Mesothelial cell of epicardium (in vitro differentiated cells): Measurements from ENCODE around the gene FER1L5. TPM values are rescaled to one million over a fixed set of nuclear protein-coding genes. Genes with fewer than 3 reads are reported as not detected.

Experiments
- DNase-seq, 2 experiments: peaks; one replicate each; pipeline ENCODE4 v3.0.0; 2021; ENCODE audit warnings: low spot score in 2 of 2; ENCODE audit not compliant: unreplicated experiment in 2 of 2
- H3K27ac Mint-ChIP-seq: 2 replicates; pipeline ENCODE4 v1.8.0; 2021; ENCODE audit warnings: mixed read lengths
- H3K27me3 Mint-ChIP-seq: 2 replicates; pipeline ENCODE4 v1.8.0; 2021; ENCODE audit warnings: low read depth, mixed read lengths
- H3K36me3 Mint-ChIP-seq: 2 replicates; pipeline ENCODE4 v1.8.0; 2021; ENCODE audit warnings: mixed read lengths
- H3K4me1 Mint-ChIP-seq: 2 replicates; pipeline ENCODE4 v1.8.0; 2021; ENCODE audit warnings: mixed read lengths
- H3K4me3 Mint-ChIP-seq: 2 replicates; pipeline ENCODE4 v1.8.0; 2021; ENCODE audit warnings: mild to moderate bottlenecking, moderate library complexity, mixed read lengths
- H3K9me3 Mint-ChIP-seq: 2 replicates; pipeline ENCODE4 v1.8.0; 2021; ENCODE audit warnings: mixed read lengths
- CTCF ChIP-seq: fragments of 200-600 bp; sonication (generic); IDR thresholded peaks from one replicate; pipeline ENCODE4 v1.5.0; 2021; ENCODE audit warnings: antibody characterized with exemption; ENCODE audit not compliant: unreplicated experiment
- total RNA-seq: library from RNA; stranded (reverse); gene quantifications from 3 replicates; pipeline ENCODE4 v1.2.1, GENCODE V29; 2021

The FER1L5 gene
- total RNA-seq, 1 donor from 2014 or later = 1.1 TPM

GRCh38 chr2:96637385-96638143, 5.0 kb upstream of the FER1L5 start:
- H3K4me3 Mint-ChIP-seq = peak overlapping the region; percentile 92
- peak in 1 of 2 experiments; percentile 43 for DNase-seq
- no peaks in the 10 kb centered on the region for H3K27me3 Mint-ChIP-seq
- peaks cover 9% of the 10 kb centered on the region for H3K36me3 Mint-ChIP-seq
- H3K4me1 Mint-ChIP-seq = peaks cover 32% of the 10 kb centered on the region
- no peaks in the 10 kb centered on the region for H3K9me3 Mint-ChIP-seq
- peak overlapping the region; percentile 96 for H3K27ac Mint-ChIP-seq
- TF ChIP-seq CTCF = no peak

- Mint-ChIP-seq H3K4me3 (peak within 1 kb of the TSS; percentile 92), H3K27me3 (no peaks in the 10 kb centered on the region), H3K9me3 (no peaks in the 10 kb centered on the region), H3K36me3 (peaks cover 9% of the 10 kb centered on the region), H3K27ac (peak within 1 kb of the TSS; percentile 96), H3K4me1 (peaks cover 36% of the 10 kb centered on the region)
- no peak for TF ChIP-seq CTCF
- peak; percentile 85 to 95 for DNase-seq
Measured at GRCh38 chr2:96638144-96639121, 4.1 kb upstream of the FER1L5 start, which contains the start of gene KANSL3. KANSL3 (minus strand) TSS chr2:96638312; CDS start chr2:96637135, 1,177 bp downstream.

- Mint-ChIP-seq H3K4me3 (no peak overlapping the region), H3K4me1 (peaks cover 4% of the 10 kb centered on the region), H3K27ac (no peak overlapping the region), H3K36me3 (no peaks in the 10 kb centered on the region), H3K9me3 (peaks cover 3% of the 10 kb centered on the region), H3K27me3 (peaks cover 3% of the 10 kb centered on the region)
- no peak for TF ChIP-seq CTCF
- no peak for DNase-seq
Measured at GRCh38 chr2:96647681-96648080, 5.1 kb downstream of the FER1L5 start.

- H3K4me3 Mint-ChIP-seq = no peak overlapping the region
- H3K27ac Mint-ChIP-seq = no peak overlapping the region
- peaks cover 3% of the 10 kb centered on the region for H3K27me3 Mint-ChIP-seq
- no peak for DNase-seq
- H3K9me3 Mint-ChIP-seq = peaks cover 3% of the 10 kb centered on the region
- no peak for TF ChIP-seq CTCF
- H3K4me1 Mint-ChIP-seq = no peaks in the 10 kb centered on the region
- H3K36me3 Mint-ChIP-seq = no peaks in the 10 kb centered on the region
Measured at GRCh38 chr2:96648306-96648930, 5.9 kb downstream of the FER1L5 start.

GRCh38 chr2:96649342-96649741, 6.8 kb downstream of the FER1L5 start:
- TF ChIP-seq CTCF = no peak
- H3K27ac Mint-ChIP-seq = no peak overlapping the region
- peaks cover 3% of the 10 kb centered on the region for H3K27me3 Mint-ChIP-seq
- no peaks in the 10 kb centered on the region for H3K36me3 Mint-ChIP-seq
- no peak overlapping the region for H3K4me3 Mint-ChIP-seq
- no peaks in the 10 kb centered on the region for H3K4me1 Mint-ChIP-seq
- DNase-seq = no peak
- peaks cover 3% of the 10 kb centered on the region for H3K9me3 Mint-ChIP-seq
